ENCODE data around the gene PARP15. TPM values are rescaled to one million over a fixed set of nuclear protein-coding genes. Genes with fewer than 3 reads are reported as not detected.

The PARP15 gene
- total and polyA plus RNA-seq, 2 donors (not counting 3 experiments of a cell fraction or from before 2014, with no cell fraction given): 0.81 to 1.4 TPM

DNA sequence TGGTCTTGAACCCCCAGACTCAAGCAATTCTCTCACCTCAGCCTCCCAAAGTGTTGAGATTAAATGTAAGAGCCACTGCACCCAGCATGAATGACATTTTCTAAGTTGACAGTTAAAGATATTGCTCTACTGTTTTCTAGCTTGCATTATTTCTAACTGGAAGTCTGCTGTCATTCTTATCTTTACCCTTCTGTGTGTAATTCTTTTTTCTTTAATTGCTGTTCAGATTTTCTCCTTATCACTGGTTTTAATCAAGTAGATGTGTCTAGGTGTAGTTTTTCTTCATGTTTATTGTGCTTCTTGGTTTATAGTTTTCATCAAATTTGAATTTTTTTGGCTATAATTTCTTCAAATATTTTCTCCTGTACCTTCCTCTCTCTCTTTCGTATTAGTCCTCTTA is 4.9 kb downstream of the PARP15 start:
- BruUV-seq (replicated peaks): no TSS peak
- H3K4me1 ChIP-seq (ENCODE audit: control insufficient read depth, extremely low read depth, insufficient read depth, low read length): peaks cover 5% of the 10 kb centered on the region
- DNase-seq (ENCODE audit: low read depth, low spot score): no peak
- H3K4me3 ChIP-seq (replicated peaks in 1 of 3; ENCODE audit: insufficient read depth in 1 of 3, low read depth in 1 of 3, low read length in 3 of 3): no peak overlapping the region
- POLR2A ChIA-PET: no interaction called here
- H3K27me3 ChIP-seq (ENCODE audit: control insufficient read depth in 2 of 2, insufficient read depth in 2 of 2, low read length in 2 of 2): no peaks in the 10 kb centered on the region
- H3K79me2 ChIP-seq (ENCODE audit: control insufficient read depth, insufficient read depth, low read length): no peaks in the 10 kb centered on the region
- CTCF ChIA-PET: interaction anchor here (1.5 kb wide), 1 partner anchor 96 kb away, joined by 3 read pairs; no protein-coding TSS in a partner anchor
- no peak overlapping the region for H2AFZ ChIP-seq (ENCODE audit: low read depth, low read length)
- FAIRE-seq: no peak
- no peak overlapping the region for H3K4me2 ChIP-seq (ENCODE audit: insufficient read depth, low read length)
- H3K27ac ChIP-seq (ENCODE audit: insufficient read depth, low read depth, low read length): no peak overlapping the region
- H3K9me3 ChIP-seq (replicated peaks; ENCODE audit: control insufficient read depth, insufficient read depth, low read length): no peaks in the 10 kb centered on the region
- dilution Hi-C loops (cut with MboI; ENCODE audit: extremely low pct_ligation_motif_present, low sequenced_read_pairs): no loop called here
- no peaks in the 10 kb centered on the region for H3K9me1 ChIP-seq (replicated peaks; ENCODE audit: control insufficient read depth, extremely low read depth, insufficient read depth, low read length)
- intact Hi-C loops (cut with micrococcal nuclease): no loop called here
- TF ChIP-seq POLR2A (IDR thresholded peaks at IDR 0.05; ENCODE audit: low read depth, low read length): no peak
- TF ChIP-seq EZH2 (IDR thresholded peaks at IDR 0.05; ENCODE audit: borderline replicate concordance, low read depth, low read length, severe bottlenecking): no peak
- TF ChIP-seq FOS (IDR thresholded peaks at IDR 0.05; ENCODE audit: borderline replicate concordance, insufficient read depth, low read length): no peak
- TF ChIP-seq, protein P1, sequence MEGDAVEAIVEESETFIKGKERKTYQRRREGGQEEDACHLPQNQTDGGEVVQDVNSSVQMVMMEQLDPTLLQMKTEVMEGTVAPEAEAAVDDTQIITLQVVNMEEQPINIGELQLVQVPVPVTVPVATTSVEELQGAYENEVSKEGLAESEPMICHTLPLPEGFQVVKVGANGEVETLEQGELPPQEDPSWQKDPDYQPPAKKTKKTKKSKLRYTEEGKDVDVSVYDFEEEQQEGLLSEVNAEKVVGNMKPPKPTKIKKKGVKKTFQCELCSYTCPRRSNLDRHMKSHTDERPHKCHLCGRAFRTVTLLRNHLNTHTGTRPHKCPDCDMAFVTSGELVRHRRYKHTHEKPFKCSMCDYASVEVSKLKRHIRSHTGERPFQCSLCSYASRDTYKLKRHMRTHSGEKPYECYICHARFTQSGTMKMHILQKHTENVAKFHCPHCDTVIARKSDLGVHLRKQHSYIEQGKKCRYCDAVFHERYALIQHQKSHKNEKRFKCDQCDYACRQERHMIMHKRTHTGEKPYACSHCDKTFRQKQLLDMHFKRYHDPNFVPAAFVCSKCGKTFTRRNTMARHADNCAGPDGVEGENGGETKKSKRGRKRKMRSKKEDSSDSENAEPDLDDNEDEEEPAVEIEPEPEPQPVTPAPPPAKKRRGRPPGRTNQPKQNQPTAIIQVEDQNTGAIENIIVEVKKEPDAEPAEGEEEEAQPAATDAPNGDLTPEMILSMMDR (IDR thresholded peaks at IDR 0.05; ENCODE audit: extremely low read depth in 1 of 2, insufficient read depth in 1 of 2, low read depth in 1 of 2, low read length in 2 of 2): no peak
- TF ChIP-seq POLR2AphosphoS5 (IDR thresholded peaks at IDR 0.05; ENCODE audit: insufficient read depth, low read depth, low read length): no peak
- TF ChIP-seq GATA2 (IDR thresholded peaks at IDR 0.05; ENCODE audit: insufficient read depth, insufficient read length, low read depth, low read length): no peak
- TF ChIP-seq, protein P2, sequence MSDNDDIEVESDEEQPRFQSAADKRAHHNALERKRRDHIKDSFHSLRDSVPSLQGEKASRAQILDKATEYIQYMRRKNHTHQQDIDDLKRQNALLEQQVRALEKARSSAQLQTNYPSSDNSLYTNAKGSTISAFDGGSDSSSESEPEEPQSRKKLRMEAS (IDR thresholded peaks at IDR 0.05; ENCODE audit: insufficient read depth, insufficient read length): no peak
- no peak for TF ChIP-seq MYC (IDR thresholded peaks at IDR 0.05; ENCODE audit: low read depth, low read length)
- no peak for TF ChIP-seq JUN (IDR thresholded peaks at IDR 0.05; ENCODE audit: borderline replicate concordance, insufficient read depth, insufficient read length, low read depth)
- no peak overlapping the region for H3K9ac ChIP-seq (replicated peaks; ENCODE audit: extremely low read depth, insufficient read depth, low read length)
- H4K20me1 ChIP-seq (replicated peaks; ENCODE audit: control insufficient read depth, extremely low read depth, insufficient read depth, low read length): no peaks in the 10 kb centered on the region
- no peaks in the 10 kb centered on the region for H3K36me3 ChIP-seq (ENCODE audit: control insufficient read depth in 2 of 2, extremely low read depth in 1 of 2, insufficient read depth in 2 of 2, low read length in 2 of 2)

Measured in endothelial cell of umbilical vein (primary cell).